SK-N-SH treated with all-trans-retinoic acid at 6 μM for 48 hours (cell line): ENCODE results near the gene MAP10.

Experiments used
- ARNTL ChIP-seq: fragments of 450-650 bp; formaldehyde crosslinking; IDR thresholded peaks from 2 replicates; pipeline ENCODE4 v1.5.0; 2020; ENCODE audit warnings: low read depth, mild to moderate bottlenecking, moderate library complexity, borderline replicate concordance
- BACH2 ChIP-seq: fragments of 250-450 bp; sonication (Bioruptor Pico); IDR thresholded peaks from 2 replicates; pipeline ENCODE4 v1.9.0; 2021; ENCODE audit warnings: mild to moderate bottlenecking, borderline replicate concordance
- CSDC2 ChIP-seq: fragments of 250-450 bp; sonication (Bioruptor Pico); IDR thresholded peaks from 2 replicates; pipeline ENCODE4 v1.5.0; 2020; ENCODE audit warnings: mild to moderate bottlenecking, moderate library complexity
- ISL1 ChIP-seq: fragments of 250-450 bp; sonication (Bioruptor Pico); IDR thresholded peaks from 2 replicates; pipeline ENCODE4 v2.1.2; 2022; ENCODE audit warnings: mild to moderate bottlenecking, moderate library complexity
- OSR1 ChIP-seq: fragments of 250-450 bp; sonication (Bioruptor Pico); IDR thresholded peaks from 2 replicates; pipeline ENCODE4 v1.8.0; 2022; ENCODE audit warnings: moderate library complexity, mild to moderate bottlenecking, inconsistent platforms
- PPARA ChIP-seq: fragments of 250-450 bp; sonication (Bioruptor Pico); IDR thresholded peaks from 2 replicates; pipeline ENCODE4 v1.5.0; 2020; ENCODE audit warnings: mild to moderate bottlenecking, borderline replicate concordance
- RARB ChIP-seq: fragments of 250-450 bp; sonication (Bioruptor Pico); IDR thresholded peaks from 2 replicates; pipeline ENCODE4 v1.8.0; 2021; ENCODE audit warnings: mild to moderate bottlenecking, moderate library complexity
- ZC3H10 ChIP-seq: fragments of 250-450 bp; sonication (Bioruptor Pico); IDR thresholded peaks from 2 replicates; pipeline ENCODE4 v1.5.1; 2021; ENCODE audit warnings: mild to moderate bottlenecking, moderate library complexity
- ZFP3 ChIP-seq: fragments of 250-450 bp; sonication (Bioruptor Pico); IDR thresholded peaks from 2 replicates; pipeline ENCODE4 v1.5.0; 2020; ENCODE audit warnings: mild to moderate bottlenecking, moderate library complexity
- ZFP30 ChIP-seq: fragments of 450-650 bp; formaldehyde crosslinking; IDR thresholded peaks from 2 replicates; pipeline ENCODE4 v1.5.0; 2022; ENCODE audit warnings: mild to moderate bottlenecking, moderate library complexity
- ZNF565 ChIP-seq: fragments of 450-650 bp; formaldehyde crosslinking; conservative IDR thresholded peaks from 2 replicates; pipeline ENCODE4 v1.5.0; 2020; ENCODE audit warnings: low read depth, mild to moderate bottlenecking, moderate library complexity
- TF ChIP-seq, protein P1 (sequence below): fragments of 250-450 bp; sonication (Bioruptor Pico); IDR thresholded peaks from 2 replicates; pipeline ENCODE4 v1.5.1; 2020; ENCODE audit warnings: low read depth, mild to moderate bottlenecking, moderate library complexity
- TF ChIP-seq, protein P2 (sequence below): fragments of 250-450 bp; sonication (Bioruptor Pico); IDR thresholded peaks from 2 replicates; pipeline ENCODE4 v1.8.0; 2020; ENCODE audit warnings: mild to moderate bottlenecking, moderate library complexity, borderline replicate concordance
- TF ChIP-seq, protein P3 (sequence below): fragments of 250-450 bp; sonication (Bioruptor Pico); IDR thresholded peaks from 2 replicates; pipeline ENCODE4 v1.8.0; 2021; ENCODE audit warnings: low read depth, mild to moderate bottlenecking, moderate library complexity, borderline replicate concordance

DNA sequence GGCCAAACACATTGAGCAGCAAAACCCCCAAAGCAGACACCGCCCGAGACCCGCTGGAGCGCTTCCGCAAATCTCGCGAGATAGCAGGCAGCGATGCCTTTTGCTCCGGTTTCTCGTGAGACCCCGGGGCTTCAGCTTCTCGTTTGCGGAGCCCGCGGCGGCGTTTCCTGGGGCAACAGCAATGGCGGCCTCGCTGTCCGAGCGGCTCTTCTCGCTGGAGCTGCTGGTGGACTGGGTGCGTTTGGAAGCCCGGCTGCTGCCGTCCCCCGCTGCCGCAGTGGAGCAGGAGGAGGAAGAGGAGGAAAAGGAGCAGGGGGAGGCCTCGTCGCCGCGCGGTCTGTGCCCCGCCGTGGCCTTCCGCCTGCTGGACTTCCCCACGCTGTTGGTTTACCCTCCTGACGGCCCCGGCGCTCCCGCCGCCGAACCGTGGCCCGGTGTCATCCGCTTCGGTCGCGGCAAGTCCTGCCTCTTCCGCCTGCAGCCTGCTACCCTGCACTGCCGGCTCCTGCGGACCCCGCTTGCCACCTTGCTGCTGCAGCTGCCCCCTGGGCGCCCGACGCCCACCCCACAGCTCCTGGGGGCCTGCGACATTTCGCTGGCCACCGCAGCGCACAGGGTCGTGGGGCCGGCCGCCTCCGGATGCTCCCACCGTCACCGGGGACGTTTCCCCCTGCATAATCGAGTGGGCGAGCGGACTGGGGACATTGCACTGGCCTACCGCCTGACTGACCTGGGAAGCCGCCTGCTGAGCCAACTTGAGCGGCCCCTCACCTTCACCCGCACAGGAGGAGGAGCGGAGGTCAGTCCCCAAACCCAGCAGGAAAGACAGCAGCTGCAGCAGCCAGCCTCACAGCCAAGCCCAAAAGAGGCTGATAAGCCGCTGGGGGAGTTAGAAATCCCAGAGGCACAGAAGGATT, at the start of gene MAP10:
- TF ChIP-seq OSR1 (CRISPR knock-in tag): no peak
- TF ChIP-seq ZFP30 (CRISPR knock-in tag): no peak
- TF ChIP-seq, protein P1, sequence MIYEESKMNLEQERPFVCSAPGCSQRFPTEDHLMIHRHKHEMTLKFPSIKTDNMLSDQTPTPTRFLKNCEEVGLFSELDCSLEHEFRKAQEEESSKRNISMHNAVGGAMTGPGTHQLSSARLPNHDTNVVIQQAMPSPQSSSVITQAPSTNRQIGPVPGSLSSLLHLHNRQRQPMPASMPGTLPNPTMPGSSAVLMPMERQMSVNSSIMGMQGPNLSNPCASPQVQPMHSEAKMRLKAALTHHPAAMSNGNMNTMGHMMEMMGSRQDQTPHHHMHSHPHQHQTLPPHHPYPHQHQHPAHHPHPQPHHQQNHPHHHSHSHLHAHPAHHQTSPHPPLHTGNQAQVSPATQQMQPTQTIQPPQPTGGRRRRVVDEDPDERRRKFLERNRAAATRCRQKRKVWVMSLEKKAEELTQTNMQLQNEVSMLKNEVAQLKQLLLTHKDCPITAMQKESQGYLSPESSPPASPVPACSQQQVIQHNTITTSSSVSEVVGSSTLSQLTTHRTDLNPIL (CRISPR knock-in tag): no peak
- no peak for TF ChIP-seq ZC3H10 (CRISPR knock-in tag)
- TF ChIP-seq ZFP3 (CRISPR knock-in tag): no peak
- TF ChIP-seq, protein P2, sequence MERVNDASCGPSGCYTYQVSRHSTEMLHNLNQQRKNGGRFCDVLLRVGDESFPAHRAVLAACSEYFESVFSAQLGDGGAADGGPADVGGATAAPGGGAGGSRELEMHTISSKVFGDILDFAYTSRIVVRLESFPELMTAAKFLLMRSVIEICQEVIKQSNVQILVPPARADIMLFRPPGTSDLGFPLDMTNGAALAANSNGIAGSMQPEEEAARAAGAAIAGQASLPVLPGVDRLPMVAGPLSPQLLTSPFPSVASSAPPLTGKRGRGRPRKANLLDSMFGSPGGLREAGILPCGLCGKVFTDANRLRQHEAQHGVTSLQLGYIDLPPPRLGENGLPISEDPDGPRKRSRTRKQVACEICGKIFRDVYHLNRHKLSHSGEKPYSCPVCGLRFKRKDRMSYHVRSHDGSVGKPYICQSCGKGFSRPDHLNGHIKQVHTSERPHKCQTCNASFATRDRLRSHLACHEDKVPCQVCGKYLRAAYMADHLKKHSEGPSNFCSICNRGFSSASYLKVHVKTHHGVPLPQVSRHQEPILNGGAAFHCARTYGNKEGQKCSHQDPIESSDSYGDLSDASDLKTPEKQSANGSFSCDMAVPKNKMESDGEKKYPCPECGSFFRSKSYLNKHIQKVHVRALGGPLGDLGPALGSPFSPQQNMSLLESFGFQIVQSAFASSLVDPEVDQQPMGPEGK: no peak
- TF ChIP-seq RARB (CRISPR knock-in tag): 0 out of 2 replicates have a peak, but pooled peaks have one; percentile 25
- TF ChIP-seq ARNTL: no peak
- TF ChIP-seq ZNF565 (CRISPR knock-in tag): no peak
- TF ChIP-seq PPARA: no peak
- TF ChIP-seq ISL1: no peak
- TF ChIP-seq BACH2 (CRISPR knock-in tag): no peak
- TF ChIP-seq, protein P3, sequence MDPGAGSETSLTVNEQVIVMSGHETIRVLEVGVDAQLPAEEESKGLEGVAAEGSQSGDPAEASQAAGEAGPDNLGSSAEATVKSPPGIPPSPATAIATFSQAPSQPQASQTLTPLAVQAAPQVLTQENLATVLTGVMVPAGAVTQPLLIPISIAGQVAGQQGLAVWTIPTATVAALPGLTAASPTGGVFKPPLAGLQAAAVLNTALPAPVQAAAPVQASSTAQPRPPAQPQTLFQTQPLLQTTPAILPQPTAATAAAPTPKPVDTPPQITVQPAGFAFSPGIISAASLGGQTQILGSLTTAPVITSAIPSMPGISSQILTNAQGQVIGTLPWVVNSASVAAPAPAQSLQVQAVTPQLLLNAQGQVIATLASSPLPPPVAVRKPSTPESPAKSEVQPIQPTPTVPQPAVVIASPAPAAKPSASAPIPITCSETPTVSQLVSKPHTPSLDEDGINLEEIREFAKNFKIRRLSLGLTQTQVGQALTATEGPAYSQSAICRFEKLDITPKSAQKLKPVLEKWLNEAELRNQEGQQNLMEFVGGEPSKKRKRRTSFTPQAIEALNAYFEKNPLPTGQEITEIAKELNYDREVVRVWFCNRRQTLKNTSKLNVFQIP (CRISPR knock-in tag): no peak
- TF ChIP-seq CSDC2 (CRISPR knock-in tag): no peak
